SK-N-SH (cell line): ENCODE measurements around the gene LAGE3. TPM values are rescaled to one million over a fixed set of nuclear protein-coding genes. Genes with fewer than 3 reads are reported as not detected.

Experiments used
- CTCF ChIA-PET: fragments of 300-600, 350-600 bp; formaldehyde crosslinking; extraction: SDS; loops from one replicate; lab custom pipeline; 2021; lab: Yijun Ruan, JAX
- POLR2A ChIA-PET: fragments of 350-600 bp; sonication (Branson Sonifier 250); formaldehyde crosslinking; extraction: SDS; loops from one replicate; lab custom pipeline; 2020; ENCODE audit warnings: antibody characterized with exemption, inconsistent platforms; lab: Yijun Ruan, JAX
- DNase-seq: peaks from one replicate; pipeline ENCODE4 v3.0.0; 2012
- H2AFZ ChIP-seq: fragments of 200-600 bp; sonication (generic); 2 replicates; pipeline ENCODE4 v1.8.1; 2016; ENCODE audit warnings: antibody characterized with exemption, mild to moderate bottlenecking, low read depth
- H3F3A ChIP-seq: fragments of 200-600 bp; sonication (generic); replicated peaks from 2 replicates; pipeline ENCODE3; 2016; ENCODE audit warnings: antibody characterized with exemption, mild to moderate bottlenecking; ENCODE audit not compliant: insufficient read depth
- H3K27ac ChIP-seq, 2 experiments: fragments of 200-500 bp in 1 of 2; fragments of 200-600 bp in 1 of 2; sonication (Bioruptor generic) in 1 of 2; sonication (generic), shearing (Covaris generic) in 1 of 2; 2 replicates each; pipeline versions ENCODE4 v1.5.1 to v1.6.1; 2014 to 2016; ENCODE audit warnings: low read depth in 2 of 2, inconsistent platforms in 1 of 2, low read length in 1 of 2, mild to moderate bottlenecking in 1 of 2, mixed read lengths in 1 of 2
- H3K27me3 ChIP-seq: fragments of 200-600 bp; sonication (generic), shearing (Covaris generic); 2 replicates; pipeline ENCODE4 v1.6.1; 2016; ENCODE audit warnings: mixed run types; ENCODE audit not compliant: insufficient read depth
- H3K36me3 ChIP-seq, 2 experiments: fragments of 200-500 bp in 1 of 2; fragments of 200-600 bp in 1 of 2; sonication (Bioruptor generic) in 1 of 2; sonication (generic) in 1 of 2; replicated peaks in 1 of 2; 2 replicates each; pipeline versions ENCODE3 to v1.5.1; 2014 to 2016; ENCODE audit warnings: low read length in 1 of 2, mild to moderate bottlenecking in 1 of 2; ENCODE audit not compliant: insufficient read depth in 2 of 2, control insufficient read depth in 1 of 2
- H3K4me1 ChIP-seq, 2 experiments: fragments of 200-500 bp in 1 of 2; fragments of 200-600 bp in 1 of 2; sonication (Bioruptor generic) in 1 of 2; sonication (generic), shearing (Covaris generic) in 1 of 2; 2 replicates each; pipeline versions ENCODE4 v1.5.1 to v1.6.1; 2014 to 2016; ENCODE audit warnings: low read depth in 1 of 2, low read length in 1 of 2, mixed run types in 1 of 2; ENCODE audit not compliant: insufficient read depth in 2 of 2, control insufficient read depth in 1 of 2
- H3K4me2 ChIP-seq: fragments of 200-600 bp; sonication (generic), shearing (Covaris generic); 2 replicates; pipeline ENCODE4 v1.6.1; 2017; ENCODE audit warnings: mixed run types
- H3K4me3 ChIP-seq, 2 experiments: fragments of 200-500 bp in 1 of 2; fragments of 200-600 bp in 1 of 2; sonication (Bioruptor generic) in 1 of 2; sonication (generic), shearing (Covaris generic) in 1 of 2; 2 replicates each; pipeline versions ENCODE4 v1.5.1 to v1.8.1; 2014 to 2016; ENCODE audit warnings: low read depth in 2 of 2, inconsistent platforms in 1 of 2, low read length in 1 of 2, mild to moderate bottlenecking in 1 of 2, mixed read lengths in 1 of 2, moderate library complexity in 1 of 2
- H3K79me2 ChIP-seq: fragments of 200-600 bp; sonication (generic); 2 replicates; pipeline ENCODE4 v1.8.1; 2017; ENCODE audit warnings: mild to moderate bottlenecking; ENCODE audit not compliant: insufficient read depth
- H3K9ac ChIP-seq: fragments of 200-600 bp; sonication (generic); 2 replicates; pipeline ENCODE4 v1.6.1; 2017; ENCODE audit warnings: mixed run types
- H3K9me2 ChIP-seq: fragments of 200-600 bp; sonication (generic); 2 replicates; pipeline ENCODE4 v1.6.1; 2017; ENCODE audit warnings: mixed run types
- H3K9me3 ChIP-seq: fragments of 200-600 bp; sonication (generic); 2 replicates; pipeline ENCODE4 v1.6.1; 2017; ENCODE audit warnings: mixed run types, mild to moderate bottlenecking, moderate library complexity
- H4K20me1 ChIP-seq: fragments of 200-600 bp; sonication (generic); 2 replicates; pipeline ENCODE4 v1.6.1; 2017; ENCODE audit warnings: mild to moderate bottlenecking, mixed run types; ENCODE audit not compliant: insufficient read depth
- CTCF ChIP-seq: fragments of 200-600 bp; sonication (generic); IDR thresholded peaks from 2 replicates; pipeline ENCODE4 v1.6.1; 2017; ENCODE audit warnings: antibody characterized with exemption, mild to moderate bottlenecking, moderate library complexity
- FOSL2 ChIP-seq: IDR thresholded peaks from 2 replicates; pipeline ENCODE4 v1.4.0; 2012; ENCODE audit warnings: low read depth, mild to moderate bottlenecking, moderate library complexity, borderline replicate concordance
- FOXJ3 ChIP-seq: sonication (generic); formaldehyde crosslinking; IDR thresholded peaks from 2 replicates; pipeline ENCODE4 v1.5.1; 2020; ENCODE audit warnings: mild to moderate bottlenecking, missing genetic modification reagents
- GABPA ChIP-seq: IDR thresholded peaks from 2 replicates; pipeline ENCODE4 v1.4.0; 2012; ENCODE audit warnings: low read depth, mild to moderate bottlenecking
- MAX ChIP-seq: IDR thresholded peaks from 2 replicates; pipeline ENCODE4 v1.4.0; 2012; ENCODE audit warnings: low read depth
- NRF1 ChIP-seq: IDR thresholded peaks from 2 replicates; pipeline ENCODE4 v1.6.1; 2012; ENCODE audit warnings: low read depth, mild to moderate bottlenecking, low read length
- POLR2AphosphoS5 ChIP-seq: IDR thresholded peaks from 2 replicates; pipeline ENCODE4 v1.6.1; 2012; ENCODE audit warnings: low read depth, low read length
- RFX5 ChIP-seq: IDR thresholded peaks from 2 replicates; pipeline ENCODE4 v1.6.1; 2012; ENCODE audit warnings: mild to moderate bottlenecking, improper control_type of control experiment, low read length
- RXRA ChIP-seq: IDR thresholded peaks from 2 replicates; pipeline ENCODE4 v1.4.0; 2012; ENCODE audit warnings: low read depth, mild to moderate bottlenecking, borderline replicate concordance
- SIN3A ChIP-seq: IDR thresholded peaks from 2 replicates; pipeline ENCODE4 v1.6.1; 2012; ENCODE audit warnings: low read depth, mild to moderate bottlenecking, low read length, moderate library complexity, borderline replicate concordance
- SMC3 ChIP-seq: IDR thresholded peaks from 2 replicates; pipeline ENCODE4 v1.6.1; 2012; ENCODE audit warnings: low read depth, low read length, improper control_type of control experiment
- USF1 ChIP-seq: IDR thresholded peaks from 2 replicates; pipeline ENCODE4 v1.4.0; 2012; ENCODE audit warnings: low read depth, borderline replicate concordance
- WGBS: methylation state at CpG from one replicate; pipeline ENCODE4 v1.1.6; 2017; ENCODE audit warnings: low lambda C conversion rate; 5-methylcytosine and 5-hydroxymethylcytosine counted together
- polyA plus RNA-seq, 3 experiments: library from polyadenylated mRNA; depleted of rRNA; stranded (reverse); fragments of >200 nt; gene quantifications; 2 replicates each; pipeline ENCODE4 v1.2.3, GENCODE V29; 2012
- TF ChIP-seq, protein P1 (sequence below): IDR thresholded peaks from 2 replicates; pipeline ENCODE4 v1.6.1; 2012; ENCODE audit warnings: mild to moderate bottlenecking, low read depth, low read length, moderate library complexity

Gene LAGE3
- polyA plus RNA-seq, 1 of the 3 experiments (the other 2 are of a cell fraction) = 37.2 TPM

GRCh38 chrX:154490021-154490413, 10.9 kb upstream of the LAGE3 start:
- 0 out of 2 replicates have a peak, but pooled peaks cover 10% of the 10 kb centered on the region for H3K27me3 ChIP-seq
- DNase-seq = peak; percentile 43
- no peak for TF ChIP-seq RXRA
- peak; percentile 15; the same call in 1 of the 2 replicates for TF ChIP-seq SIN3A
- TF ChIP-seq, protein P1, sequence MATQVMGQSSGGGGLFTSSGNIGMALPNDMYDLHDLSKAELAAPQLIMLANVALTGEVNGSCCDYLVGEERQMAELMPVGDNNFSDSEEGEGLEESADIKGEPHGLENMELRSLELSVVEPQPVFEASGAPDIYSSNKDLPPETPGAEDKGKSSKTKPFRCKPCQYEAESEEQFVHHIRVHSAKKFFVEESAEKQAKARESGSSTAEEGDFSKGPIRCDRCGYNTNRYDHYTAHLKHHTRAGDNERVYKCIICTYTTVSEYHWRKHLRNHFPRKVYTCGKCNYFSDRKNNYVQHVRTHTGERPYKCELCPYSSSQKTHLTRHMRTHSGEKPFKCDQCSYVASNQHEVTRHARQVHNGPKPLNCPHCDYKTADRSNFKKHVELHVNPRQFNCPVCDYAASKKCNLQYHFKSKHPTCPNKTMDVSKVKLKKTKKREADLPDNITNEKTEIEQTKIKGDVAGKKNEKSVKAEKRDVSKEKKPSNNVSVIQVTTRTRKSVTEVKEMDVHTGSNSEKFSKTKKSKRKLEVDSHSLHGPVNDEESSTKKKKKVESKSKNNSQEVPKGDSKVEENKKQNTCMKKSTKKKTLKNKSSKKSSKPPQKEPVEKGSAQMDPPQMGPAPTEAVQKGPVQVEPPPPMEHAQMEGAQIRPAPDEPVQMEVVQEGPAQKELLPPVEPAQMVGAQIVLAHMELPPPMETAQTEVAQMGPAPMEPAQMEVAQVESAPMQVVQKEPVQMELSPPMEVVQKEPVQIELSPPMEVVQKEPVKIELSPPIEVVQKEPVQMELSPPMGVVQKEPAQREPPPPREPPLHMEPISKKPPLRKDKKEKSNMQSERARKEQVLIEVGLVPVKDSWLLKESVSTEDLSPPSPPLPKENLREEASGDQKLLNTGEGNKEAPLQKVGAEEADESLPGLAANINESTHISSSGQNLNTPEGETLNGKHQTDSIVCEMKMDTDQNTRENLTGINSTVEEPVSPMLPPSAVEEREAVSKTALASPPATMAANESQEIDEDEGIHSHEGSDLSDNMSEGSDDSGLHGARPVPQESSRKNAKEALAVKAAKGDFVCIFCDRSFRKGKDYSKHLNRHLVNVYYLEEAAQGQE = no peak
- no peak for TF ChIP-seq FOSL2
- no peak for TF ChIP-seq FOXJ3 (CRISPR knock-in tag)
- no peak for TF ChIP-seq NRF1
- TF ChIP-seq POLR2AphosphoS5 = no peak
- H3K4me2 ChIP-seq = peak overlapping the region; percentile 74
- peaks cover 14% of the 10 kb centered on the region; the same call in 1 of the 2 replicates for H3K79me2 ChIP-seq
- H3K9ac ChIP-seq = peak overlapping the region; percentile 68
- H3K4me1 ChIP-seq = peaks cover 0 to 17% of the 10 kb centered on the region in 2 experiments; a peak in 1 of 4 replicates
- POLR2A ChIA-PET = interaction anchor here (0.9 to 2.2 kb wide), 4 partner anchors 12 to 92 kb away, joined by 4 to 8 read pairs (median 4); partner anchors contain the start of genes LAGE3 and RPL10
- no peaks in the 10 kb centered on the region for H3K9me3 ChIP-seq
- CTCF ChIA-PET = interaction anchor here (0.7 to 1.7 kb wide), 5 partner anchors 10 to 472 kb away, joined by 3 to 6 read pairs (median 4); no protein-coding TSS in a partner anchor
- H3K36me3 ChIP-seq = peaks cover 0 to 3% of the 10 kb centered on the region in 2 experiments
- 14% methylated on average over 2 of the region's 19 CpGs for WGBS
- no peaks in the 10 kb centered on the region for H4K20me1 ChIP-seq
- H3K9me2 ChIP-seq = no peaks in the 10 kb centered on the region
- 0 out of 2 replicates have a peak overlapping the region, but pooled peaks have one; percentile 22 for H2AFZ ChIP-seq
- H3K4me3 ChIP-seq = peak overlapping the region; percentile 60 to 66
- H3K27ac ChIP-seq = peak overlapping the region; percentile 59 to 74
- H3F3A ChIP-seq = peaks cover 2% of the 10 kb centered on the region

DNA sequence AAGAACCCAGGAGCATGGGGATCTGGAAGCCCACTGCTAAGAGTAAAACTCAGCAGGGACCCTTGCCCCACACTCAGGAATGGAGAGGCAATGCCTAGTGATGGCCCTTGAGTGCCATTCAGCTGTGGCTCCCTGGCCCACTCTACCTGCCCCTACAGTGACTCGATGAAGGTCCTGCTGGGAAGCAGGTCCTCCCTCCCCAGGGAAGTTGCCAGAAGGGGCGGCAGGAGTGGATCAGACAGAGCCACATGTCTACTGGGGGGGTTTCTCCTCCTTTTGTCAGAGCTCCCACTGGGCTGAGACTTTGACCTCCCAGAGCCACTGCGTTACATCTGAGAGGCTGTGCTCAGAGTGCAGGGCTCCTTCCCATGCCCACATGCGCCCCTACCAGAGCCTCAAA, 10.1 kb upstream of the LAGE3 start:
- H3K79me2 ChIP-seq = peaks cover 19% of the 10 kb centered on the region; the same call in 1 of the 2 replicates
- no peak overlapping the region for H2AFZ ChIP-seq
- no peak overlapping the region for H3K9ac ChIP-seq
- ChIA-PET POLR2A (interaction anchor here (1.1 to 2.2 kb wide), 2 partner anchors 11 to 91 kb away, joined by 4 to 8 read pairs; partner anchors contain the start of gene LAGE3), CTCF (interaction anchor here (0.6 to 1.7 kb wide), 7 partner anchors 11 to 960 kb away, joined by 3 to 6 read pairs (median 3); no protein-coding TSS in a partner anchor)
- peaks cover 2% of the 10 kb centered on the region for H3F3A ChIP-seq
- no peaks in the 10 kb centered on the region for H3K9me2 ChIP-seq
- 33% methylated on average over 2 of the region's 4 CpGs for WGBS
- H3K4me1 ChIP-seq = peaks cover 0 to 17% of the 10 kb centered on the region in 2 experiments; a peak in 1 of 4 replicates
- no peaks in the 10 kb centered on the region for H3K9me3 ChIP-seq
- 0 out of 2 replicates have a peak, but pooled peaks cover 10% of the 10 kb centered on the region for H3K27me3 ChIP-seq
- peaks cover 0 to 8% of the 10 kb centered on the region in 2 experiments for H3K36me3 ChIP-seq
- no peak for DNase-seq
- H3K27ac ChIP-seq = no peak overlapping the region
- H4K20me1 ChIP-seq = no peaks in the 10 kb centered on the region
- H3K4me3 ChIP-seq = peak overlapping the region; percentile 60 to 66; a peak in 3 of 4 replicates
- peak overlapping the region; percentile 74 for H3K4me2 ChIP-seq
- TF ChIP-seq, protein P1 = no peak
- TF ChIP-seq RFX5 (no peak), SIN3A (no peak), USF1 (no peak), FOSL2 (no peak), GABPA (no peak), MAX (no peak), CTCF (no peak), SMC3 (no peak)
